ENCODE results near the gene ASL. TPM values are rescaled to one million over a fixed set of nuclear protein-coding genes. Genes with fewer than 3 reads are reported as not detected.

Gene ASL
- total and polyA plus RNA-seq, 4 donors = 60.3 to 272 (median 252) TPM

DNA sequence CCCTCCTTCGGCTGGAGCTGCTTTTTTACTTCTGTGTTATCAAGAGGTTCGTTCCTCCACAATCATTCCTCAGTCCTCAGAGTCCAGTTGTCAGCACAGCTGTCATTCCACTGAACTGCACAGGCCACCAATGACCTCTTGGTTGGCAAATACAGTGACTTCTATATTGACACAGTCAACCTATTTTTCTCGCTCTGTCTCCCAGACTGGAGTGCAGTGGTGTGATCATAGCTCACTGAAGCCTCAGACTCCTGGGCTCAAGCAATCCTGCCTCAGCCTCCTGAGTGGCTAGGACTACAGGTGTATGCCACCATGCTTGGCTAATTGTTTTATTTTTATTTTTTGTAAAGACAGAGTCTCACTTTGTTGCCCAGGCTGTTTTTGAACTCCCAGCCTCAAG lies 66.7 kb downstream of the ASL start (continued):
- TF ChIP-seq GABPA (IDR thresholded peaks at IDR 0.05 in 1 of 2, conservative IDR thresholded peaks at IDR 0.05 in 1 of 2) (no peak), HNF4A (conservative IDR thresholded peaks at IDR 0.05) (peak; percentile 69 to 78), SP1 (IDR thresholded peaks at IDR 0.05) (peak; percentile 83), JUND (IDR thresholded peaks at IDR 0.05) (peak in 1 of 2 donors; percentile 73)

DNA sequence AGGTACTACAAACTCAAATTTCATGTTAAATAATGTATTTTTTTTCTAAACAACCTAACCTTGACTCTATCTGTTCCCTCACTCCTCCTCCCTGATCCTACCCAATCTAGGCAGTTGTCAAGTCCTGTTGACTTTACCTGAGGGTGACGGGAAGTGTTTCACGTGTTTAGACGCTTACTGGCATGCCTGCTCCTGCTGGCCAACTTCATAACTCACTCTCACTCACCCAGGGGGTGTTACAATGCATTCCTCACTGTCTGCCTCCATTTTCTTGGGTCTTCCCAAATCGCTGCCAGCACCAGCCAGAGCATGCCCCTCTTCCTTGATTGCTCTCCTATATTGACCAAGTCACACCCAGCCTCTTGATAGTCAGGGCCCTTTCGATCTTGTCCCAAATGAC lies 67.4 kb downstream of the ASL start:
- WGBS = 51% methylated on average over 5 of the region's 5 CpGs
- peak; percentile 55 for TF ChIP-seq MAX (IDR thresholded peaks at IDR 0.05)
- peak in 1 of 2 donors; percentile 44 for TF ChIP-seq JUND (IDR thresholded peaks at IDR 0.05)
- TF ChIP-seq HNF4G (IDR thresholded peaks at IDR 0.05) = no peak
- TF ChIP-seq RXRA (IDR thresholded peaks at IDR 0.05) = peak; percentile 26 to 78
- TF ChIP-seq EGR1 (IDR thresholded peaks at IDR 0.05; ENCODE audit: low read depth in 2 of 2) = no peak
- TF ChIP-seq, protein P1, sequence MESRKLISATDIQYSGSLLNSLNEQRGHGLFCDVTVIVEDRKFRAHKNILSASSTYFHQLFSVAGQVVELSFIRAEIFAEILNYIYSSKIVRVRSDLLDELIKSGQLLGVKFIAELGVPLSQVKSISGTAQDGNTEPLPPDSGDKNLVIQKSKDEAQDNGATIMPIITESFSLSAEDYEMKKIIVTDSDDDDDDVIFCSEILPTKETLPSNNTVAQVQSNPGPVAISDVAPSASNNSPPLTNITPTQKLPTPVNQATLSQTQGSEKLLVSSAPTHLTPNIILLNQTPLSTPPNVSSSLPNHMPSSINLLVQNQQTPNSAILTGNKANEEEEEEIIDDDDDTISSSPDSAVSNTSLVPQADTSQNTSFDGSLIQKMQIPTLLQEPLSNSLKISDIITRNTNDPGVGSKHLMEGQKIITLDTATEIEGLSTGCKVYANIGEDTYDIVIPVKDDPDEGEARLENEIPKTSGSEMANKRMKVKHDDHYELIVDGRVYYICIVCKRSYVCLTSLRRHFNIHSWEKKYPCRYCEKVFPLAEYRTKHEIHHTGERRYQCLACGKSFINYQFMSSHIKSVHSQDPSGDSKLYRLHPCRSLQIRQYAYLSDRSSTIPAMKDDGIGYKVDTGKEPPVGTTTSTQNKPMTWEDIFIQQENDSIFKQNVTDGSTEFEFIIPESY (IDR thresholded peaks at IDR 0.05) = peak; percentile 15
- TF ChIP-seq, protein P2, sequence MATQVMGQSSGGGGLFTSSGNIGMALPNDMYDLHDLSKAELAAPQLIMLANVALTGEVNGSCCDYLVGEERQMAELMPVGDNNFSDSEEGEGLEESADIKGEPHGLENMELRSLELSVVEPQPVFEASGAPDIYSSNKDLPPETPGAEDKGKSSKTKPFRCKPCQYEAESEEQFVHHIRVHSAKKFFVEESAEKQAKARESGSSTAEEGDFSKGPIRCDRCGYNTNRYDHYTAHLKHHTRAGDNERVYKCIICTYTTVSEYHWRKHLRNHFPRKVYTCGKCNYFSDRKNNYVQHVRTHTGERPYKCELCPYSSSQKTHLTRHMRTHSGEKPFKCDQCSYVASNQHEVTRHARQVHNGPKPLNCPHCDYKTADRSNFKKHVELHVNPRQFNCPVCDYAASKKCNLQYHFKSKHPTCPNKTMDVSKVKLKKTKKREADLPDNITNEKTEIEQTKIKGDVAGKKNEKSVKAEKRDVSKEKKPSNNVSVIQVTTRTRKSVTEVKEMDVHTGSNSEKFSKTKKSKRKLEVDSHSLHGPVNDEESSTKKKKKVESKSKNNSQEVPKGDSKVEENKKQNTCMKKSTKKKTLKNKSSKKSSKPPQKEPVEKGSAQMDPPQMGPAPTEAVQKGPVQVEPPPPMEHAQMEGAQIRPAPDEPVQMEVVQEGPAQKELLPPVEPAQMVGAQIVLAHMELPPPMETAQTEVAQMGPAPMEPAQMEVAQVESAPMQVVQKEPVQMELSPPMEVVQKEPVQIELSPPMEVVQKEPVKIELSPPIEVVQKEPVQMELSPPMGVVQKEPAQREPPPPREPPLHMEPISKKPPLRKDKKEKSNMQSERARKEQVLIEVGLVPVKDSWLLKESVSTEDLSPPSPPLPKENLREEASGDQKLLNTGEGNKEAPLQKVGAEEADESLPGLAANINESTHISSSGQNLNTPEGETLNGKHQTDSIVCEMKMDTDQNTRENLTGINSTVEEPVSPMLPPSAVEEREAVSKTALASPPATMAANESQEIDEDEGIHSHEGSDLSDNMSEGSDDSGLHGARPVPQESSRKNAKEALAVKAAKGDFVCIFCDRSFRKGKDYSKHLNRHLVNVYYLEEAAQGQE (IDR thresholded peaks at IDR 0.05) = peak; percentile 7
- peak; percentile 59 for TF ChIP-seq YY1 (IDR thresholded peaks at IDR 0.05)
- TF ChIP-seq RAD21 (IDR thresholded peaks at IDR 0.05) = peak in 1 of 2 donors; percentile 33
- TF ChIP-seq FOXA2 (IDR thresholded peaks at IDR 0.05) = peak; percentile 92
- no peak for TF ChIP-seq TAF1 (conservative IDR thresholded peaks at IDR 0.05)
- peak in 1 of 2 donors; percentile 51 for TF ChIP-seq HNF4A (conservative IDR thresholded peaks at IDR 0.05)
- TF ChIP-seq FOXA1 (IDR thresholded peaks at IDR 0.05) = peak; percentile 87
- peak; percentile 67 for TF ChIP-seq SP1 (IDR thresholded peaks at IDR 0.05)
- H3K4me3 ChIP-seq (ENCODE audit: low read depth in 1 of 3, low read length in 3 of 3) = no peak overlapping the region
- peak overlapping the region; percentile 93 to 97 for H3K27ac ChIP-seq (ENCODE audit: low read depth in 1 of 2, low read length in 2 of 2)
- no peaks in the 10 kb centered on the region for H3K27me3 ChIP-seq (ENCODE audit: control insufficient read depth in 4 of 4, insufficient read depth in 4 of 4, low read length in 3 of 4)
- peak overlapping the region in 1 of 2 donors; percentile 61 for H3K9ac ChIP-seq (ENCODE audit: low read depth in 1 of 2, low read length in 2 of 2)
- no peak for DNase-seq (ENCODE audit: low spot score)
- peaks cover 2 to 10% (median 4%) of the 10 kb centered on the region in 4 donors for H3K36me3 ChIP-seq (ENCODE audit: control insufficient read depth in 4 of 4, insufficient read depth in 3 of 4, low read depth in 1 of 4, low read length in 3 of 4)
- H3K4me1 ChIP-seq (ENCODE audit: control insufficient read depth in 4 of 4, insufficient read depth in 4 of 4, low read length in 3 of 4) = peaks cover 14 to 49% (median 28%) of the 10 kb centered on the region in 4 donors
- H3K9me3 ChIP-seq (ENCODE audit: control insufficient read depth in 4 of 4, low read length in 3 of 4) = no peaks in the 10 kb centered on the region

Other genes starting within 250 kb of the ASL start
- gene VKORC1L1, start 202.7 kb upstream of the ASL start, total RNA-seq = 10 to 100 TPM; 12.8 to 14.6 TPM
- gene VKORC1L1, start 202.7 kb upstream of the ASL start, polyA plus RNA-seq = 10 to 100 TPM in 1 of 2 donors, 1 to 10 TPM in 1; 9.8 to 10.7 TPM
- gene GUSB, start 93.6 kb upstream of the ASL start, total RNA-seq = 10 to 100 TPM; 45.2 to 45.7 TPM
- 10 to 100 TPM; 60.4 to 94.7 TPM for gene GUSB, start 93.6 kb upstream of the ASL start, polyA plus RNA-seq
- 10 to 100 TPM; 13.0 to 52.6 TPM for gene CRCP, start 39.0 kb downstream of the ASL start, total RNA-seq
- gene CRCP, start 39.0 kb downstream of the ASL start, polyA plus RNA-seq = 10 to 100 TPM; 16.6 to 20.2 TPM
- 10 to 100 TPM; 26.8 to 62.5 TPM for gene TPST1, start 129.5 kb downstream of the ASL start, total RNA-seq
- 10 to 100 TPM; 23.8 to 24.7 TPM for gene TPST1, start 129.5 kb downstream of the ASL start, polyA plus RNA-seq